Mesendoderm (in vitro differentiated cells): Measurements from ENCODE around the gene SGTA.

Experiments used
- DNase-seq: peaks from one replicate; pipeline ENCODE4 v3.0.0; 2013
- H2AK5ac ChIP-seq: 2 replicates; pipeline ENCODE4 v1.6.1; 2013; ENCODE audit warnings: low read length, inconsistent platforms
- H2BK120ac ChIP-seq: 2 replicates; pipeline ENCODE4 v1.6.1; 2013; ENCODE audit warnings: low read depth, mild to moderate bottlenecking, low read length, moderate library complexity, mixed read lengths
- H2BK15ac ChIP-seq: replicated peaks from 2 replicates; pipeline ENCODE4 v1.6.1; 2013; ENCODE audit warnings: low read depth, mild to moderate bottlenecking, moderate library complexity
- H2BK5ac ChIP-seq: 2 replicates; pipeline ENCODE4 v1.6.1; 2013; ENCODE audit warnings: low read length, inconsistent platforms
- H3K18ac ChIP-seq: 2 replicates; pipeline ENCODE4 v1.6.1; 2013; ENCODE audit warnings: mild to moderate bottlenecking, low read length, mixed read lengths
- H3K23ac ChIP-seq: one replicate; pipeline ENCODE4 v1.6.1; 2013; ENCODE audit warnings: low read length
- H3K27ac ChIP-seq: 2 replicates; pipeline ENCODE4 v1.5.1; 2013; ENCODE audit warnings: low read depth, mild to moderate bottlenecking, inconsistent platforms, low read length, moderate library complexity
- H3K27me3 ChIP-seq: 2 replicates; pipeline ENCODE4 v1.6.1; 2013; ENCODE audit warnings: low read length, control low read depth, mild to moderate bottlenecking, inconsistent platforms; ENCODE audit not compliant: insufficient read depth, poor library complexity
- H3K36me3 ChIP-seq: 2 replicates; pipeline ENCODE4 v1.6.1; 2013; ENCODE audit warnings: low read length, inconsistent platforms; ENCODE audit not compliant: control insufficient read depth, insufficient read depth
- H3K4ac ChIP-seq: one replicate; pipeline ENCODE4 v1.6.1; 2013; ENCODE audit warnings: low read depth, mild to moderate bottlenecking, low read length, moderate library complexity
- H3K4me1 ChIP-seq: 2 replicates; pipeline ENCODE4 v1.6.1; 2013; ENCODE audit warnings: low read depth, low read length, inconsistent platforms; ENCODE audit not compliant: control insufficient read depth
- H3K4me2 ChIP-seq: 2 replicates; pipeline ENCODE4 v1.6.1; 2013; ENCODE audit warnings: low read length
- H3K4me3 ChIP-seq: 2 replicates; pipeline ENCODE4 v1.5.1; 2013; ENCODE audit warnings: mild to moderate bottlenecking, low read length
- H3K56ac ChIP-seq: one replicate; pipeline ENCODE4 v1.6.1; 2013; ENCODE audit warnings: low read length
- H3K79me1 ChIP-seq: 2 replicates; pipeline ENCODE4 v1.6.1; 2013; ENCODE audit warnings: low read length, inconsistent platforms
- H3K79me2 ChIP-seq: 2 replicates; pipeline ENCODE4 v1.6.1; 2013; ENCODE audit warnings: mild to moderate bottlenecking, low read length; ENCODE audit not compliant: control insufficient read depth, insufficient read depth
- H3K9ac ChIP-seq: 2 replicates; pipeline ENCODE4 v1.6.1; 2013; ENCODE audit warnings: low read length, inconsistent platforms
- H4K5ac ChIP-seq: one replicate; pipeline ENCODE4 v1.6.1; 2013; ENCODE audit warnings: low read length
- H4K8ac ChIP-seq: one replicate; pipeline ENCODE4 v1.6.1; 2013; ENCODE audit warnings: low read depth, mild to moderate bottlenecking, control low read depth, low read length, moderate library complexity
- WGBS: extraction: QIAGEN DNeasy Blood & Tissue Kit; methylation state at CpG from one replicate; pipeline ENCODE4 v1.1.7; 2013; ENCODE audit warnings: low lambda C conversion rate, missing lambda C conversion rate; ENCODE audit not compliant: insufficient coverage; ENCODE audit errors: extremely low coverage; 5-methylcytosine and 5-hydroxymethylcytosine counted together

SGTA gene

GRCh38 chr19:2798158-2798685 lies 15.1 kb upstream of the SGTA start:
- H2BK15ac ChIP-seq = no peak overlapping the region
- H2BK120ac ChIP-seq = no peak overlapping the region
- H3K4me2 ChIP-seq = no peak overlapping the region
- no peaks in the 10 kb centered on the region for H3K79me2 ChIP-seq
- no peak overlapping the region for H3K4ac ChIP-seq
- H3K36me3 ChIP-seq = peaks cover 22% of the 10 kb centered on the region
- DNase-seq = no peak
- H3K23ac ChIP-seq = no peak overlapping the region
- WGBS = no CpG with 5 or more reads among the region's 16 CpGs
- H2BK5ac ChIP-seq = no peak overlapping the region
- no peak overlapping the region for H3K56ac ChIP-seq
- H3K4me3 ChIP-seq = no peak overlapping the region
- H2AK5ac ChIP-seq = no peak overlapping the region
- H3K9ac ChIP-seq = no peak overlapping the region
- H3K27ac ChIP-seq = no peak overlapping the region
- H4K8ac ChIP-seq = no peak overlapping the region
- no peak overlapping the region for H4K5ac ChIP-seq
- H3K4me1 ChIP-seq = no peaks in the 10 kb centered on the region
- H3K27me3 ChIP-seq = no peaks in the 10 kb centered on the region
- H3K79me1 ChIP-seq = peaks cover 6% of the 10 kb centered on the region
- H3K18ac ChIP-seq = no peak overlapping the region

- Histone ChIP-seq H4K5ac (no peak overlapping the region), H3K4ac (no peak overlapping the region), H3K4me2 (no peak overlapping the region), H2BK15ac (no peak overlapping the region), H3K27ac (no peak overlapping the region), H3K18ac (no peak overlapping the region), H3K9ac (no peak overlapping the region), H3K27me3 (no peaks in the 10 kb centered on the region), H2AK5ac (no peak overlapping the region), H3K79me1 (peaks cover 3% of the 10 kb centered on the region), H2BK120ac (no peak overlapping the region), H3K4me1 (no peaks in the 10 kb centered on the region), H2BK5ac (no peak overlapping the region), H3K79me2 (no peaks in the 10 kb centered on the region), H3K56ac (no peak overlapping the region), H3K36me3 (peaks cover 22% of the 10 kb centered on the region), H3K23ac (no peak overlapping the region), H3K4me3 (no peak overlapping the region), H4K8ac (no peak overlapping the region)
- DNase-seq = no peak
- WGBS = no CpG with 5 or more reads among the region's 15 CpGs
Observed at GRCh38 chr19:2797280-2797679, 14.2 kb upstream of the SGTA start.

GRCh38 chr19:2796659-2797266 lies 13.7 kb upstream of the SGTA start:
- Histone ChIP-seq H3K18ac (no peak overlapping the region), H3K36me3 (peaks cover 20% of the 10 kb centered on the region), H3K27me3 (no peaks in the 10 kb centered on the region), H3K56ac (no peak overlapping the region), H3K4me3 (no peak overlapping the region), H3K79me2 (no peaks in the 10 kb centered on the region), H4K8ac (no peak overlapping the region), H2BK5ac (no peak overlapping the region), H3K9ac (no peak overlapping the region), H3K27ac (no peak overlapping the region), H2AK5ac (no peak overlapping the region), H3K4me2 (no peak overlapping the region), H2BK15ac (no peak overlapping the region), H3K23ac (no peak overlapping the region), H3K4me1 (no peaks in the 10 kb centered on the region), H4K5ac (no peak overlapping the region), H3K79me1 (peaks cover 1% of the 10 kb centered on the region), H3K4ac (no peak overlapping the region), H2BK120ac (no peak overlapping the region)
- WGBS = no CpG with 5 or more reads among the region's 23 CpGs
- no peak for DNase-seq

DNA sequence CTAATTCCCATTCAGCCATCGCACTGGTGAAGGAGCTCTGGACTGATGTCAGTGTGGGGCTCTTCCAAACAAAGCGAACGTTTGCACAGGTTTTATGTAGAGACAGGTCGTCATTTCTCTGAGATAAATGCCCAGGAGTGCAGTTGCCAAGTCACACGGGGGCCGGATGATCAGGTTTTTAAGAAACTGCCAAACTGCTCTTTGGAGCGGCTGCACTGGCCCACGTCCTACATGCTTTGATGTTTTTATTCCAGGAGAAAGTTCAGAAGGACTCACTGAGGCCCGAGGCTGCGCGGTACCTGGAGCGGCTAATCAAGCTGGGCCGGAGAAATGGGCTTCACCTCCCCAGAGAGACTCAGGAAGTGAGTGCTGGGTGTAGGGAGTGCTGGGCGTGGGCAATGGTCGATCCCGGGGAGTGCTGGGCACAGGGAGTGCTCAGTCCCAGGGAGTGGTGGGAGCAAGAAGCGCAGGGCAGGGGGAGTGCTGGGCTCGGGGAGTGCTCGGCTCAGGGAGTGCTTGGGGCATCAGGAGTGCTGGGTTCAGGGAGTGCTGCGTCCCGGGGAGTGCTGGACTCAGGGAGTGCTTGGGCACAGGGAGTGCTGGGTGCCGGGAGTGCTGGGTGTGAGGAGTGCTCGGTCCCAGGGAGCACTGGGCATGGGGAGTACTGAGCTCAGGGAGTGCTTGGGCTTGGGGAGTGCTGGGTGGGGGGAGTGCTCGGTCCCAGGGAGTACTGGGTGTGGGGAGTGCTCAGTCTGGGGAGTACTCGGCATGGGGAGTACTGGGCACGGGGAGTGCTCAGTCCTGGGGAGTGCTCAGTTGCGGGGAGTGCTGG lies 13.0 kb upstream of the SGTA start:
- peaks cover 17% of the 10 kb centered on the region for H3K36me3 ChIP-seq
- no peaks in the 10 kb centered on the region for H3K4me1 ChIP-seq
- no peak overlapping the region for H4K5ac ChIP-seq
- no peak overlapping the region for H3K18ac ChIP-seq
- H3K79me1 ChIP-seq = no peaks in the 10 kb centered on the region
- no peak overlapping the region for H3K4me3 ChIP-seq
- no peak overlapping the region for H2BK5ac ChIP-seq
- H3K56ac ChIP-seq = no peak overlapping the region
- no peak overlapping the region for H4K8ac ChIP-seq
- no peak overlapping the region for H3K23ac ChIP-seq
- H2BK15ac ChIP-seq = no peak overlapping the region
- H2BK120ac ChIP-seq = no peak overlapping the region
- no peaks in the 10 kb centered on the region for H3K79me2 ChIP-seq
- no peaks in the 10 kb centered on the region for H3K27me3 ChIP-seq
- H3K4me2 ChIP-seq = no peak overlapping the region
- no peak overlapping the region for H3K9ac ChIP-seq
- no peak overlapping the region for H2AK5ac ChIP-seq
- no CpG with 5 or more reads among the region's 27 CpGs for WGBS
- H3K4ac ChIP-seq = no peak overlapping the region
- no peak overlapping the region for H3K27ac ChIP-seq
- DNase-seq = peak; percentile 10

DNA sequence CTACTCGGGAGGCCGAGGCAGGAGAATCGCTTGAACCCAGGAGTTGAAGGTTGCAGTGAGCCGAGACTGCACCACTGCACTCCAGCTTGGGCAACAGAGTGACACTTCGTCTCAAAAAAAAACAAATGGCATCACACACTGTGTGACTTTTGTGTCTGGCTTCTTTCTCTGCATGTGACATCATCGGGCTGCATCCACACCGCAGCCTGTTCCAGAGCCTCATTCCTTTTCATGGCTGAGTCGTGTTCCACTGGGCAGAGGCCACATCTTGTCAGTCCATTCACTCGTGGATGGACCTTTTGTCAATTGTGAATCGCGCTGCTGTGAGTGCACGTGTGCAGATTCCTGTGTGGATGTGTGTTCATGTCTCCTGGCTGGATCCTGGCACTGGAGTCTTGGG lies 10.5 kb upstream of the SGTA start:
- no peak overlapping the region for H2AK5ac ChIP-seq
- H3K27me3 ChIP-seq = no peaks in the 10 kb centered on the region
- peaks cover 3% of the 10 kb centered on the region for H3K79me2 ChIP-seq
- peaks cover 18% of the 10 kb centered on the region for H3K36me3 ChIP-seq
- no peak overlapping the region for H3K27ac ChIP-seq
- H3K23ac ChIP-seq = no peak overlapping the region
- no peak overlapping the region for H2BK120ac ChIP-seq
- no CpG with 5 or more reads among the region's 12 CpGs for WGBS
- no peak overlapping the region for H4K5ac ChIP-seq
- H3K9ac ChIP-seq = no peak overlapping the region
- no peak overlapping the region for H3K4me2 ChIP-seq
- H3K79me1 ChIP-seq = peaks cover 8% of the 10 kb centered on the region
- H3K4me3 ChIP-seq = no peak overlapping the region
- no peaks in the 10 kb centered on the region for H3K4me1 ChIP-seq
- H4K8ac ChIP-seq = no peak overlapping the region
- no peak for DNase-seq
- no peak overlapping the region for H2BK5ac ChIP-seq
- H3K4ac ChIP-seq = no peak overlapping the region
- no peak overlapping the region for H2BK15ac ChIP-seq
- no peak overlapping the region for H3K56ac ChIP-seq
- no peak overlapping the region for H3K18ac ChIP-seq
